ENCODE results near the gene SCIN.
"Not testable (repeated sequence)": the region's sequence is repeated elsewhere in the genome, so short reads cannot be mapped to it uniquely, and the experiment has no call there.

SCIN gene

DNA sequence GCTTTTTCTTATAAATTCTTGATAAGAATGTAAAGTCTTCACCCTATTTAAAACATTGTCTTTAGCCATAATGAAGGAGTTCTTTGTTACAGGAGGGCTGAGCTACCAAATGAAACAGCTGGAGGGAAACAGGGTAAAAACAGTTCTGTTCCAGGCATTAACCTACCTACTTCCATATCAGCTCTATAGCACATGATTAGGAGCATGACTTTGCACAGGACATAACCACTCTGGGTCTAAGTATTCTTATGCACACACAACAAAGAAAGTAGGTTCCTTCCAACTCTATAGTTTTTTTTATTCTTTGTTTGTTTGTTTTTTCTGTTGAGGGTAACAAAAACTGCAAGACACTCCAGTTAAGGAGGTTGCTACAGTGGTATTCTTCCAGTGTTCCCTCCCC lies 52.7 kb downstream of the SCIN start:
- DNase-seq: no peak

DNA sequence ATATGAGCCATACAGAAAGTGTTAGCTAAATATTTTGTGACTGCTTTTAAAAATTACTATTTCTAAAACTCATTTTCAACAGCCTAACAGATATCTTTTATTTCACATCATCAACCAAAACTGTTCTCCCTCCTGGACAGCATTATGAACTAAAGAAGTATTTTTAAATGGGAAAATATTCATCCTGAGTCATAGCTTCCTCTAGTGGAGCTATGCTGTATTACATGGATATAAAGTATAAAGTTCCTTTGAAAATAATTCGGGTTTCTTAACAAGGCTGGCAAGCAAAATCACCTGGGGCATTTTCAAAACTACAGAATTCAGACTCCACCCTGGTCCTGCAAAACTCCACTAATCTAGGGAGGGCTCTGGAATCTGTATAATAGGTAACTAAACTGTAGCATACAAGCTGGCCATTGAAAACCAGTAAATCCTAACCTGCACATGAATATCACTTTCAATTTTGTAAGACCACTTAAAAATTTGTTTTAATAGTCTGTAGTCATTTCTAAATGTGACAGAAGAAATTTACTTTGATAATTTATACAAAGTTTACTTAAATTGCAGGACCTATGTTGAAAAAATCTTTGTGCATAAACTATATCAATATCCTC lies 53.5 kb downstream of the SCIN start:
- DNase-seq: peak; percentile 53

DNA sequence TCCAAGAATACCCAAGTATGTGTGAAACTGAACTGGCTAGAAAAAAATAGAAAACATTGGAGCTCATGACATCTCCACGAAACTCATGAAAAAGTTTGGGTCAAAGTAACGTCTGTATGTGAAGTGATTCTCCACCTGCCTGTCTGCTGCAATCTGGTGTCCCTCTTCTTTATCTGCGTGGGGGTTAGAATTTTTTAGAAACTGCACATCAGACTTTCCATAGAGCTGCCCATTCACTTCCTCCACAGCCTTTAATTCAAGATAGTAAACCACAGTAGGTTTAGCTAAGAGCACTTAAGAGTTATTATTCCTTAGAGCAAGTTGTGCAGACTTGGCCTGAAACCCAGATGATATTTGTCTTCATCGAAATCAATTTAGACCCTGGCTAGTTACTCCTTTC lies 55.3 kb downstream of the SCIN start:
- no peak for DNase-seq

DNA sequence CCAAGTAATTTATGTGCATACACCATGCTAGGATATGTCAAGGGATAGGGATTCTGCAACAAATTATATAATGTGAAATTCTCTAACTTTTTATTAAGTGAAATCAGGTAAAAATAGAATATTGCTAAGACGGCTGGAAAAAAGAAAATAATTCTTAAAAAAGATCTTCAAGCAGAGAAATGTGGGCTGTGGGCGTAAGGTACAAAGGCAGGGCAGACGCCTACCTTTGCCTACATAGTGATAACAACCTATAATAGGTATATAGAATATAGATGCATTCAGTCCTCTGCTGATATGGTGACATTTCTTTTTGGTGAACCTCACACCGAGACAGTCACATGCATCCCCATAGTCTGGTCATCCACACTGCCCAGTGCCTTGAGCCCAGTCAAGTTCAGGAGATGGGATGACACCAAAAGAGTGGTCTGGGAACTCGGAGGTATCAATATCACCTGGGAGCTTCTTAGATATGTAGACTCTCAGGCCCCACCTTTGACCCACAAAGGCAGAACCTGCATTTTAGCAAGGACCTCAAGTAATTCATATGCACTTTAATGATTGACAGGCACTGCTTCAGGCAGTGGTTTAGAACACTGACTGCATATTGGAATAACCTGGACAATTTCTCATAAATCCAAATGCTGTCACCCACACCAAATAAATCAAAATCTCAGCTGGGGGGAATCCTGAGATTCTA lies 59.4 kb downstream of the SCIN start:
- no peak for DNase-seq

DNA sequence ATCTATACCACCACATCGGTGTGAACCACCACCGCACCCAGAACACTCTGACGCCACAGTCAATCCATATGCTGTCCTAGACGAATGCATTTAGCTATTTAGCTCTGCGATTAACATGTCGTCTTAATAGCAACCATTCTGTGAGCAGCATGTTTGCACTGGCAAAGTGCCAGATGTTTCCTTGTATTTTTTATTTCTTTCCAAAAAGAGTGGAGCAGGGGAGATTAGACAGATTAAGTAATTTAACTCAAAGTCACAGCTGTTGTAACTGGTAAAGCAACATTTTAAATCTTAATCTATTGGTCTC lies 59.9 kb downstream of the SCIN start:
- peak; percentile 36 for DNase-seq

DNA sequence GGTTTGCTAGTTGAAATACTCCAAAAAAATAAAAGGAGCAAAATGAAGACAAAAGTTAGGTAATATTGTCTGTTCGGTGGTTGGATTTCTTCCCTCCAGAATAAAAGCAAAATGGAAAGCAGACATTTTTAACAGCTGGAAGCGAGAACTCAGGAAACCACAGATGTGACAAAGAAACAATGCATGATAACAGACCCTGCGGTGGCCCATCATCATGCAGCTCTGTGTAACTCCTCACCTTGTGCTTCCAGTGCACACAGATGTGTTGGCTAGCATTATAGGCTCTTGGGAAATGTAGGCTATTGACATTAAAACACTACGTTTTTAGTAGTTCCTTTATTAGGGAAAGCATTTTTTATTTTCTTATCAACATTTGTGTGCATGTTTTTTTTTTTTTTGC lies 63.1 kb downstream of the SCIN start:
- no peak for DNase-seq

DNA sequence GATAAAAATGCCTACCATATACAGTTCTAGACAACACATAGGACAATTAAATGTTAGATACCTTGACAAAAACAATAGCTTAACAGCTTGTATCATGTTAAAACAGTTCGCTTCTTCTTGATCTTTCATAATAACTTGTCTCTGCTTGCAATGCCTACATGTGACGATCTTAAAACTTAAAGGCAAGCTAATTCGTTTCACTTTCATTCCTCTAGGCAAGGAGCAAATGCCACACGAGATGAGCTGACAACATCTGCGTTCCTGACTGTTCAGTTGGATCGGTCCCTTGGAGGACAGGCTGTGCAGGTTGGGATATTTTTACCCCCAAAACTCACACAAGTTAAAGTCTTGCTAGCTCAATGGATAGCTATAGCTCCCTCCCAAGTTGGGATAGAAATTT lies 65.3 kb downstream of the SCIN start:
- no peak for DNase-seq

DNA sequence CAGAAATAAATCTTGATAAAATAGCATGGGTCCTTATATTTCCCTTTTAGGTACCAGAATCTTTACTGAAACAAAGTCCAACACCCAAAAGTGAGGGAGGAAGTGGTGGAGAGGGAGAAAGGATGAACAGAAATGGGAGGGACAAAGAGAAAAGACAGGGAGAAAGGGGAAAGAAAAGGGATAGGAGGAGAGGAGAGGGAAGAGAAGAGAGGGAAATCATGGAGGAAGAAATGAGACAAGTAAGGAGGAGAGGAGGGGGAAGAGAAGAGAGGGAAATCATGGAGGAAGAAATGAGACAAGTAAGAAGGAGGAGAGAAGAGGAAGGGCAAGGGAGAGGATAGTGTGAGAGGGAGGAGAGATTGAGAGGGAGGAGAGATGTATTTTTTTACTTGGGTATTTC lies 66.8 kb downstream of the SCIN start:
- no peak for DNase-seq

DNA sequence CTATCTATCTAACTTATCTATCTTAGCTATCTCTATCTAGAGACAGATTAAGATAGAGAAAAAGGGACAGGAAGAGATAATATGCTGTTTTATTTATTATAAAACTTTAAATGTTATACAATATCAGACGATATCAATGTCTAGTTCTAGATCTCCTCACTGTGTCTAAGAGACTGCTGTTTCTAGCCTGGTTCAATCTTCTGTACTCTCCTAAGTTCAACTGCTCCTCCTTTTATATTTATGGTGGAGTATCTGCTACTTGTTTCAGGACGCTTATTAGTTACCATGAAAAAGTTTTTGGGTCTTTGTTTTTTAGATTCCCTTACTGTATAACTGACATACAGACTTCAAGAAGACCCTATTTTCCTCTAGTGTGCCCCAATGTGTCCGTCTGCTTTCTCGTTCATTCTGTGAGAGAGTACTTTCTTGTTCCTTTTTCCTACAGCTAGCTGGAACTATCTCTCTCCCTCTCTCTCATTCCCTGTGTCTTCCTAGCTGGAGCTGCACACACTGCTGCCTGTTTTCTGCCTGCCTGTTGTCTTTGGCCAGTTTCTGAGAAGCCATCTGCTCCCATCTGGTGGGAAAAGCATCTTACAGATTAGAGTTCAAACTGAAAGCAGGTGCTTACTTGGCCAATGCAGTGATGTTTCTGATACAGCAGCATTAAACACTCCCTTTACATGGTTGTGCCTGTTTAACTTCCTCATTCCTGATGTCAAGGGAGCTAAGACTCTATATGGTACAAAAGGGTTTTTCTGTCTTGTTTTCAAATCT lies 67.5 kb downstream of the SCIN start:
- no peak for DNase-seq

DNA sequence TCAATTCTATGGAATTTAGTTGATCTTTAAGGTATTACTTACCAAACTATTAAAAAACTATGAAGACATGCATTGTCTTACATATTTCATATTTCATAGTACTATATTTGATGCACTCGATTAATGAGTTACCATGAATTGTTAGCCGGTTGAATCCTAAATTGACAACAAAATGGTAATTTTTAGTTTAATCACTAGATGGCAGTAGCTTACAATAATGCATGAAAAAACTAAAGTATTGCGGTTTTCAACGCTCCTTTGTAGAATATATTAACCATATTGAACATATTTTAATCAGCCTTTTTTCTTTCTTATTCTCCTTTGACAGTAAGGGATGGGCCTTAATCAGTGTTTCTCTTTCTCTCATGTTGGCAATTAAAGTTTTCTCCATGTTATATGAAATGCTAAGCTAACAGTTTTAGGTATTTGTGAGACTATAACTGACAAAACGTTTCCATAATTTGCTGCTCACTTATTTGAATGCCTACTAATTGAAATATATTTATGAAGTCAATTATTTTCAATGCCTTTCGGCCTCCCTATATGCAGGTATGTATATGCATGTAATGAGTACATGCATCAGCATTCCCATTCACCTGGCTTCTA lies 68.4 kb downstream of the SCIN start:
- peak; percentile 31 for DNase-seq

DNA sequence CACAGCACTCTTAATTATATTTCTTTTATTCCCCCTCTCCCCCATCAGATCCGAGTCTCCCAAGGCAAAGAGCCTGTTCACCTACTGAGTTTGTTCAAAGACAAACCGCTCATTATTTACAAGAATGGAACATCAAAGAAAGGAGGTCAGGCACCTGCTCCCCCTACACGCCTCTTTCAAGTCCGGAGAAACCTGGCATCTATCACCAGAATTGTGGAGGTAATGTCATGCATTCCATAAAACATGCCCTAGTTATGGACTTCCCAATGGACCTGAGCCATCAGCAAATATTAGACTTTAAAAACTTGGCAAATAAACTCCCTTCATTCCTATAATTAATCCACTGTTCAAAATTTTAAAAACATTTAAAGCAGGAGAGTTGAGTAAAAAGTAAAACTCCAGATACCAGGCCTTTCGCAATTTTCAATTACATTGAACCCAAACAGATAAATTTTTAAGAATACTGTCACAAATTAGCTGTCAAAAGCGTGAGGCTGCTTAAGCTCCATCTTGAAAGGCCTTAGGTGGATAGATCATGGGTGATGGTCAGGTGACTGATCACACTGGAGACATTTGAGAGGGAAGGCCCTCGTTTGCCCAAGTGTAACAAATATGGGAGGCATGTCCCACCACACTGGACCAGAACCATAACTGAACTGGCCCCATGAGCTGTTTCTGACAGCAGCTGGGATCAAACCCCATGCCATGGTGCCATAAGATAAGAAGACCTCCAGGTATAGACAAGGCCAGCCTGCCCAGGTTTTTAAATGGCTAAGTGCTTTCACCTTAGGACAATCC lies 70.0 kb downstream of the SCIN start:
- DNase-seq: no peak

DNA sequence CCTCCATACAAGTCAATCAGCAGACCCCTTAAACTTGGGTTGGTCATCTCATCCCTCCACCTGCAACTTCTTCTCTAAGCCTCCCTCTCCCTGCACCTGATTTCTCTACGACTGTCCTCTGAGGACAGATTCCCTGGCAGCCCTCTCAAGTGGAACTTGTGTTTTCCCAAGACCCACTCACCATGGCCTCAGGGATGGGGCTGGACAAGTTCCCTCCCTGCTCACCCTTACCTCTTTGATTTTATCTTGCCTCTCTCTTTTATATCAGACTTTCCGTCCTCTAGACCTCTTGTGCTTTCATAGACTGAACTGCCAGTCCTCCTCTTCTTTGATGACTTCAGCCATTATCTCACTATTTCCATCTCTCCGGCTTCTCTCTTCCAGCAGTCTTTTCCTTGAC lies 70.7 kb downstream of the SCIN start:
- no peak for DNase-seq

DNA sequence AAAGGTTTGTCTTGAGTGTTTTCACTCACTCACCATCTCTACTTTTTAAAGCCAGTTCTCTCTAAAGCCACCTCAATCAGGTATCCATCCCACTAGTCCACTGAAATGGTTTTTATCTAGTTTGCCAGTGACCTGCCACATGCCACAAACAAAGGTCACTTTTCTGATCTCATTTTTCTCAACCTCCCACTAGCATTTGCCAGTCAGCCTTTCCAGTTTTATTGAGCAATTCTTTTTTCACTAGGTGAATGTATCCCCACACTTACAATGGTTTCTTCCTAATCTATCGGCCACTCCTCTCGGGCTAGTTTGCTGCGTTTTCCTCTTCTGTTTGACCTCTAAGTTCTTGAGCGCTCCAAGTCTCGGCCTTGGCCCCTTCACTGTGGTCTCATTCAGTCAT lies 72.0 kb downstream of the SCIN start:
- no peak for DNase-seq

DNA sequence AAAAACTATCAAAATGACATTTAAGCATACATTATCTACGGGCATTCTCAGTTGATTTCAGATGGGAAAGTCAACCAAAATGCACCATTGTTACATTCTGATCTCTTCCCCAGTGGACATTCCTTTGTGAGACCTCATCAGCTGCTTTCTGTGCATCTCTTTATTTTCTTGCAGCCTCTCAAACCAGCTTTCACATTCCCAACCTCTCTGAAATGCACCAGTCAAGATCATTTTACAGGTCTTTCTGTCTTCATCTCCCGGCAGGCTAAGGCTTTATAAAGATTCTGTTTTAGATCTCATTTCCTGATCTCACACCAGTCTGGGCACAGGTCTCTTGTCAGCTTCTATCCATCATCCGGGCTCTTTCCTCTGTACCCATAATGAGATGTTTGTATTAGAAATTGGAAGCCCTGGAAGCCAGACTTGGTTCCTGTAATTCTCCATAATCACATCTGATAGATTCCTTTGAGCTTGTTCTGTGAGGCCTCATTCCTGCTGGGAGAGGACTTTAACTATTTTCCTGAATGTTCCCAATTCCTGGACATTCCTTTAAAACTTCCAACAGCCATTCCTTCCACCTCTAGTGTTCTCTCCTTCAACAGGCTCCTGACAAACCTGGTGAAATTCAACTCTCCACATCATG lies 72.6 kb downstream of the SCIN start:
- no peak for DNase-seq

DNA sequence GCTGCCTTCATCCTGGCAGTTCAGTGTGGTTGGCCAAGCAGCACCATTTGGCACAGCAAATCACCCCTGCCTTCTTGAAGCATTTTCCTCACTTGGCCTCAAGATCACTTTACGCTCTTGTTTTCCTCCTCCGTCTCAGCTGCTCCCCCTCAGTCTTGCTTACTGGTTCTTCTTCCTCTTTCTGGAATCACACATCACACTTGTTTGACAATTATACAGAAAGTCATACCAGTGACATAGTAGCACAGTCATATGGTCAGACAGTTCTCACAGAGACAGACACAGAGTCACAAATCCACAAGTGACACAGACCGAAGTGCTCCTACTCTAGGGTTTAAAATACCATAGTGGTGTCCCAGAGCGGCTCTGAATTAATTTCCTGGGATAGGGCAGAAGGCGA lies 73.1 kb downstream of the SCIN start:
- DNase-seq: no peak

DNA sequence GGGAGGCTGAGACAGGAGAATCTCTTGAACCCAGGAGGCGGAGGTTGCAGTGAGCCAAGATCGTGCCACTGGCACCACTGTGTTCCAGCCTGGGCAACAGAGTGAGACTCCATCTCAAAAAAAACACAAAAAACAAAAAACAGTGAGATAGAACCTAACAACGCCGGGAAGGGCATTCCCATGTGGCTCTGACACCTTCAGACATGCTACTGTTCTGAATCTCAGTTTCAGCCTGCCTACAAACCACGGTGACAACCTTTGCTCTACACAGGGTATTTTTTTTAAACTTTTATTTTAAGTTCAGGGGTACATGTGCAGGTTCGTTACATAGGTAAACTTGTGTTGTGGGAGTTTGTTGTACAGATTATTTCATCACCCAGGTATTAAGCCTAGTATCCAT lies 74.7 kb downstream of the SCIN start:
- not testable (repeated sequence) for DNase-seq

DNA sequence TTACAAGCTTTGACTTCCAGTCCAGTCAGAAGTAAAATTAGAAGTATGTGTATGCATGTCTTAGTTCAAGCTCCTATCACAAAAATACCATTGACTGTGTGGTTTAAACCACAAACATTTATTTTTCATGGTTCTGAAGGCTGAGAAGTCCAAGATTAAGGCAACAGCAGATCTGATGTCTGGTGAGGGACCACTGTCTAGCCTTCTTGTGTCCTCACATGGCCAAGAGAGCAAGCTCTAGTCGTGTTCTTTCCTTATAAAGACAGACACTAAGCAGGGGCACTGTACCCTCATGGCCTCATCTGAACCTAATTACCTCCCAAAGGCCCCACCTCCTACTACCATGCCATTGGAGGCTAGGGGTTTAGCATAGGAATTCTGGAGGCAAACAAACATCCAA lies 75.6 kb downstream of the SCIN start:
- no peak for DNase-seq

DNA sequence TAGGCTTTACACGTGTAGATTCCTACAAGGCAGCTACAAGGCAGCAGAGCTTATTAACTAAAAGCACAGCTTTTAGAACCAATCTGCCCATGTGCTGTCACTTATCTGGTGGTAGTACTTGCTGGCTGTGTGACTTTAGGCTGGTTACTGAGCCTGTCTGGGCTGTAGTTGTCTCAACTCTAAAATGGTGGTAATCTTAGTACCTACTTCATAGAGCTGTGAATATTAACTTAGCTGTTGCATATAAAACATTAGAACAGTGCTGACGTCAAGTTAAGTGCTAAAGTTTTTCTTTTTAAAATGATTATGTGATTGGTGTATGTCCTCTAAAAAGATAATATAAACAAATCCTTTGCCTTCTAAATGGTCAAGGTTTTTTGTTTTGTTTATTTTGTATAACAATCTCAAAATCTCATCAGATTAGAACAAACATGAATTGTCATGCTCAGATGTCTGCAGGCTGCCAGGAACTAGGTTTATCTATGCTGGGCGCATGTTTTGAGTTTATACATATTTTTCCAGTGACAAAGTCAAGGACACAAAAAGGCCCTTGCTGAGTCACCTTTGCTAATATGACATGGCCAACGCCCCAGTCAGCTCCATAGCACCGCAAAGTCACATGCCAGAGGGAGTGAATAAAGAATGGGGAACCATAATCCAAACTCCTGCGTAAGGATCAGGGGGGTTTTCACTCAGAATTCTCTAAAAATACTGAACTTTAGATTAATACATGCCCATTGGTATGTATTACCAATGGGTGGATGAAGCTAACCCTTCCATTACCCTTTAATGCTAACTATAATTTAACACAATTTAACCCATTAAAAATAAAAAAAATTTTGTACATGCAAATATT lies 77.1 kb downstream of the SCIN start:
- no peak for DNase-seq

DNA sequence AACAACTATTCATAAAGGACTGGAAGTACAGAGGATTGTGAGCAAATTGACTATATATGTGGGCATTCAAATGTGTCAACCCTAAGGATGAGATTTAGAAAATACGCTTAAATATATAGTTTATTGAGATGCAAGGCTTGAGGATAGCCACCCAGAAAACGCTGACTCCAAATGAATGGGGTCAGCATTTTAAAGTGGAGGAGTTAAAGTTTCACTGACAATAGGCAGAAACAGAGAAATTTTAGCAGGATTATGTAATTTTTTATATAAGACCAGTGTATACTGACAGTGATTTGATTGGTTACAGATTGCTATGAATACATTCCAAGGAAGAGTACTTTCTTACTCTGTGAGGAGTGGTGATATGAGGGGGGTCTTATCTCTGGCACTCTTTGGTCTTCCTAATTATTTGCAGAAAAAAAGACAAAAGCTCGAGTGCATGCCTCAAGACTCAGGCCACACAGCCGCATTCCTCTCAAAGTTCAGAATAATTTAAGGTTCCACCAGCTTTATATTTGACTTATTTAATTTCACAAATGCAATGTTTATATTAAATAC lies 78.3 kb downstream of the SCIN start:
- no peak for DNase-seq

DNA sequence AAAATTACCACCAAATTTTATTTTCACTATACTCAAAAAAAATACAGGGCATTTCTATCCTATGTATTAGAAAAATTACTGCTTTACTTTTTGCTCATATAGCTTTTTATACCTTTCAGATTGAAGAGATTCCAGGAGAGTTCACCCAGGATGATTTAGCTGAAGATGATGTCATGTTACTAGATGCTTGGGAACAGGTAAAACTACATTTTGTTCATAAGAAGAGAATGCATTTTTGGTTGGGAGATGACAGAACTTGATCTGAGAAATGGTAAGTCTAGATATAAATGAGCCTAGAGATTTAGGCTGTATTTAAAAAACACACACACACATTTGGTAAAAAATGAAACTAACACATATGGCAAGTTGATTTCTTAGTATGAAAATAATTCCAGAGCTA lies 78.8 kb downstream of the SCIN start:
- no peak for DNase-seq

DNA sequence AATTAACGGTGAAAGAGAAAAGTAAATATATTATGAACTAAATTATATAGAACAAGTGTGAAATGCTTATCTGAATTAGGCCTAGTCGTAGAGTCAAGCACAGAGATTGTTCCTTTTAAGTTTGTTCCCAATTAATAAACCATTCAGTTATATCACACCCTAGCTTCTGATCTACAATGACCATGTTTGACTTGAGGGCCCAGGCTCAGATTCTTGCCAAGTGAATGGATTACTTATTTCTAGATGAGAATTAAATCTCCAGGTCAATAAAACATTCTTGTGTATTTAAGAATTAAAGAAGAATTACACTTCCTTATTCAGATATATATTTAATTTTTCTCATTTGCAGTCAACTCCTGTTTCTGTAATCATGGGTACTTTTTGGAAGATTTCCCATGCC lies 79.6 kb downstream of the SCIN start:
- no peak for DNase-seq
